Measurements from ENCODE around the gene DCX. TPM values are rescaled to one million over a fixed set of nuclear protein-coding genes. Genes with fewer than 3 reads are reported as not detected.

The DCX gene
- total RNA-seq, 1 donor from 2014 or later = not detected

GRCh38 chrX:111407948-111408347 lies 4.0 kb downstream of the DCX start:
- H3K27ac ChIP-seq = no peak overlapping the region
- DNase-seq = no peak
- intact Hi-C loops (cut with DNase I) = no loop called here
- H3K9me3 ChIP-seq = no peaks in the 10 kb centered on the region
- TF ChIP-seq, protein P1, sequence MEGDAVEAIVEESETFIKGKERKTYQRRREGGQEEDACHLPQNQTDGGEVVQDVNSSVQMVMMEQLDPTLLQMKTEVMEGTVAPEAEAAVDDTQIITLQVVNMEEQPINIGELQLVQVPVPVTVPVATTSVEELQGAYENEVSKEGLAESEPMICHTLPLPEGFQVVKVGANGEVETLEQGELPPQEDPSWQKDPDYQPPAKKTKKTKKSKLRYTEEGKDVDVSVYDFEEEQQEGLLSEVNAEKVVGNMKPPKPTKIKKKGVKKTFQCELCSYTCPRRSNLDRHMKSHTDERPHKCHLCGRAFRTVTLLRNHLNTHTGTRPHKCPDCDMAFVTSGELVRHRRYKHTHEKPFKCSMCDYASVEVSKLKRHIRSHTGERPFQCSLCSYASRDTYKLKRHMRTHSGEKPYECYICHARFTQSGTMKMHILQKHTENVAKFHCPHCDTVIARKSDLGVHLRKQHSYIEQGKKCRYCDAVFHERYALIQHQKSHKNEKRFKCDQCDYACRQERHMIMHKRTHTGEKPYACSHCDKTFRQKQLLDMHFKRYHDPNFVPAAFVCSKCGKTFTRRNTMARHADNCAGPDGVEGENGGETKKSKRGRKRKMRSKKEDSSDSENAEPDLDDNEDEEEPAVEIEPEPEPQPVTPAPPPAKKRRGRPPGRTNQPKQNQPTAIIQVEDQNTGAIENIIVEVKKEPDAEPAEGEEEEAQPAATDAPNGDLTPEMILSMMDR (IDR thresholded peaks at IDR 0.05) = no peak
- H3K4me1 ChIP-seq = no peaks in the 10 kb centered on the region
- no peaks in the 10 kb centered on the region for H3K36me3 ChIP-seq
- H3K27me3 ChIP-seq = no peaks in the 10 kb centered on the region
- ATAC-seq = no peak
- no peak overlapping the region for H3K4me3 ChIP-seq

DNA sequence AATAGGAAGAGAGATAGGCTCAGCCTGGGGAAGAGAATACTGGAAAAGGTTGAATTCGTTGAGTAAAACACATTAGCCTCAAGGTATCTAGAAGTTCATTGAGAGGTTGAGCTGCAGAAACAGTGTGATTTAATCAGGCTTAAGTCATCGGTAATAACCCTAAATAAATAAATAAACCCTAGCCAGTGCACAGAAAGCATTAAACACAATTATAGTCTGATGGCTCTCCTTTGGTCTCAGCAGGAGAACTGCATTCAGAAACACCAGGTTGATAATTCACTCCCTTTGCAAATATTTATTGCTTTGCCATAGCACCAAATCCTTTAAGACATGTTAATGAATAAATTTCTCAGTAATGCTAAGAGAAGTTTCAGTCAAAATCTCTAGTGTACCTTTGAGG lies 9.6 kb downstream of the DCX start:
- no peaks in the 10 kb centered on the region for H3K9me3 ChIP-seq
- no peak overlapping the region for H3K27ac ChIP-seq
- no peak for ATAC-seq
- intact Hi-C loops (cut with DNase I) = no loop called here
- no peak overlapping the region for H3K4me3 ChIP-seq
- H3K27me3 ChIP-seq = no peaks in the 10 kb centered on the region
- DNase-seq = no peak
- H3K36me3 ChIP-seq = no peaks in the 10 kb centered on the region
- no peaks in the 10 kb centered on the region for H3K4me1 ChIP-seq
- TF ChIP-seq, protein P1 (IDR thresholded peaks at IDR 0.05) = no peak

DNA sequence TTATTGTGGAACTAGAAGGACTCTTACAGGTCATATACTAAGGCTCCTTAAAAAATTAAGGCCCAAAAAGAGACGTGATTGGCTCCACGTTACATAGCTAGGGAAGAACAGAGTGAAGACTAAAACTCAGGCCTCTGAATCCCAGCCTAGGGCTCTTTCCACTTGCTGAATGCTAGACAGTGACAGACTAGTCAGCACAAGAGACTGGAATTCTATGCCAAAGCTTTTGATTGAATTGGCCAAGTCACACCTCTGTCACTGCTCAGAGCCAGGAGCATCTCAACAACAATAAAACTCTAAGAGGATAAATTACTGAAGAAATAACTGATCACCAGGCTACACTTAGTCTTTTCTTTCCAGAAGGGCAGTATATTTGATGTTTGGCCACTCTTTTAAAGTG lies 16.8 kb downstream of the DCX start:
- Histone ChIP-seq H3K36me3 (no peaks in the 10 kb centered on the region), H3K4me1 (no peaks in the 10 kb centered on the region), H3K27ac (no peak overlapping the region), H3K4me3 (no peak overlapping the region), H3K9me3 (no peaks in the 10 kb centered on the region), H3K27me3 (no peaks in the 10 kb centered on the region)
- no peak for DNase-seq
- TF ChIP-seq, protein P1 (IDR thresholded peaks at IDR 0.05) = no peak
- ATAC-seq = no peak
- intact Hi-C loops (cut with DNase I) = no loop called here

- TF ChIP-seq, protein P1 (IDR thresholded peaks at IDR 0.05) = no peak
- intact Hi-C loops (cut with DNase I) = no loop called here
- DNase-seq (no peak), ATAC-seq (no peak)
- Histone ChIP-seq H3K27ac (no peak overlapping the region), H3K27me3 (no peaks in the 10 kb centered on the region), H3K4me1 (no peaks in the 10 kb centered on the region), H3K9me3 (no peaks in the 10 kb centered on the region), H3K36me3 (no peaks in the 10 kb centered on the region), H3K4me3 (no peak overlapping the region)
These were observed 17.4 kb downstream of the DCX start for GRCh38 chrX:111394569-111394968.

GRCh38 chrX:111387470-111388070 lies 24.4 kb downstream of the DCX start:
- intact Hi-C loops (cut with DNase I) = no loop called here
- Histone ChIP-seq H3K27me3 (no peaks in the 10 kb centered on the region), H3K9me3 (no peaks in the 10 kb centered on the region), H3K4me1 (no peaks in the 10 kb centered on the region), H3K36me3 (no peaks in the 10 kb centered on the region), H3K4me3 (no peak overlapping the region), H3K27ac (no peak overlapping the region)
- ATAC-seq (no peak), DNase-seq (no peak)
- TF ChIP-seq, protein P1 (IDR thresholded peaks at IDR 0.05) = no peak
